Uterus (tissue), 2 donors: Measurements from ENCODE around the gene ZNF148.

ENCODE experiments used
- POLR2A ChIP-seq, 2 donors: fragments of 450-650 bp; IDR thresholded peaks; one replicate each; pipeline ENCODE4 v1.6.1; 2016; ENCODE audit warnings: antibody characterized with exemption in 2 of 2, mild to moderate bottlenecking in 1 of 2, moderate library complexity in 1 of 2
- TF ChIP-seq, protein P1 (sequence below), 4 experiments: fragments of 200-600 bp in 2 of 4; fragments of 450-650 bp in 2 of 4; sonication (generic) in 2 of 4; IDR thresholded peaks; one replicate each; pipeline ENCODE4 v1.5.1; 2016 to 2019; ENCODE audit warnings: antibody characterized with exemption in 4 of 4, mild to moderate bottlenecking in 2 of 4, moderate library complexity in 1 of 4

DNA sequence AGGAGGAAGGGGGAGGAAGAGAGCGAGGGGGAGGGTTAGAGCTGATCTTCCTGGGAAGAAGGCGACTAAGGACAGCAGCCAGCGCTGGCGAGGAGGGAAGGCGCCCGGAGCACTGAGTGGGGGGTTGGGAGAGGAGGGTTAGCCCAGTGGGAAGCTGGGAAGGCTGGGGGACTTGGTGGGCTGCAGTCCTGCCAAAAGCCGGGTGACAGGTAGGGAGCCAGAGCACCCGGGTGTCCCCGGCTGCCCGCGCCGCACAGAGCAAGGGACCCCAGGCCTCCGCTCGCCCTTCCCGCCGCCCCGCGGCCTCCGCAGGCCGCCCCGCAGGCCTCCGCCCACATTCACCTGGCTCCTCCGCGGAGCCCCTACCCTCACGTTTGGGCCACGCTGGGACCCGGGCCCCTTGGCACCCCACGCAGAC lies 163.0 kb downstream of the ZNF148 start:
- TF ChIP-seq, protein P1, sequence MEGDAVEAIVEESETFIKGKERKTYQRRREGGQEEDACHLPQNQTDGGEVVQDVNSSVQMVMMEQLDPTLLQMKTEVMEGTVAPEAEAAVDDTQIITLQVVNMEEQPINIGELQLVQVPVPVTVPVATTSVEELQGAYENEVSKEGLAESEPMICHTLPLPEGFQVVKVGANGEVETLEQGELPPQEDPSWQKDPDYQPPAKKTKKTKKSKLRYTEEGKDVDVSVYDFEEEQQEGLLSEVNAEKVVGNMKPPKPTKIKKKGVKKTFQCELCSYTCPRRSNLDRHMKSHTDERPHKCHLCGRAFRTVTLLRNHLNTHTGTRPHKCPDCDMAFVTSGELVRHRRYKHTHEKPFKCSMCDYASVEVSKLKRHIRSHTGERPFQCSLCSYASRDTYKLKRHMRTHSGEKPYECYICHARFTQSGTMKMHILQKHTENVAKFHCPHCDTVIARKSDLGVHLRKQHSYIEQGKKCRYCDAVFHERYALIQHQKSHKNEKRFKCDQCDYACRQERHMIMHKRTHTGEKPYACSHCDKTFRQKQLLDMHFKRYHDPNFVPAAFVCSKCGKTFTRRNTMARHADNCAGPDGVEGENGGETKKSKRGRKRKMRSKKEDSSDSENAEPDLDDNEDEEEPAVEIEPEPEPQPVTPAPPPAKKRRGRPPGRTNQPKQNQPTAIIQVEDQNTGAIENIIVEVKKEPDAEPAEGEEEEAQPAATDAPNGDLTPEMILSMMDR (IDR thresholded peaks at IDR 0.05), result no peak
- no peak for TF ChIP-seq POLR2A (IDR thresholded peaks at IDR 0.05)
